Fibroblast of lung (primary cell): ENCODE measurements around the gene CYP24A1. TPM values are rescaled to one million over a fixed set of nuclear protein-coding genes. Genes with fewer than 3 reads are reported as not detected.

Source experiments
- DNase-seq, 2 donors: peaks; one replicate each; pipeline versions ENCODE4 v3.0.0 to v3.0.0-alpha.2; 2010; ENCODE audit warnings: low read depth in 2 of 2
- H2AFZ ChIP-seq: 2 replicates; pipeline ENCODE4 v1.5.1; 2012; ENCODE audit warnings: low read length, control low read depth, inconsistent platforms
- H3K27ac ChIP-seq: 2 replicates; pipeline ENCODE4 v1.5.1; 2011; ENCODE audit warnings: low read length, control low read depth; ENCODE audit not compliant: insufficient read depth
- H3K27me3 ChIP-seq: 2 replicates; pipeline ENCODE4 v1.5.1; 2011; ENCODE audit warnings: mild to moderate bottlenecking, low read length; ENCODE audit not compliant: control insufficient read depth, insufficient read depth
- H3K36me3 ChIP-seq: 2 replicates; pipeline ENCODE4 v1.5.1; 2011; ENCODE audit warnings: low read length; ENCODE audit not compliant: control insufficient read depth, insufficient read depth
- H3K4me1 ChIP-seq: 2 replicates; pipeline ENCODE4 v1.5.1; 2011; ENCODE audit warnings: low read length; ENCODE audit not compliant: control insufficient read depth, insufficient read depth; ENCODE audit errors: extremely low read depth
- H3K4me2 ChIP-seq: 2 replicates; pipeline ENCODE4 v1.5.1; 2011; ENCODE audit warnings: low read length, control low read depth; ENCODE audit not compliant: insufficient read depth; ENCODE audit errors: extremely low read depth
- H3K4me3 ChIP-seq, 4 experiments: fragments of 200-600 bp in 1 of 4; sonication (generic) in 1 of 4; replicated peaks in 1 of 4; 2 replicates each; pipeline ENCODE4 v1.5.1; 2011 to 2016; ENCODE audit warnings: low read length in 4 of 4, low read depth in 3 of 4, mild to moderate bottlenecking in 3 of 4, control low read depth in 2 of 4, inconsistent platforms in 1 of 4, mixed read lengths in 1 of 4; ENCODE audit not compliant: insufficient read depth in 1 of 4; ENCODE audit errors: control extremely low read depth in 1 of 4
- H3K79me2 ChIP-seq: 2 replicates; pipeline ENCODE4 v1.5.1; 2012; ENCODE audit warnings: mild to moderate bottlenecking, low read length, inconsistent platforms; ENCODE audit not compliant: control insufficient read depth, insufficient read depth
- H3K9ac ChIP-seq: 2 replicates; pipeline ENCODE4 v1.5.1; 2011; ENCODE audit warnings: mild to moderate bottlenecking, low read length, control low read depth; ENCODE audit not compliant: insufficient read depth
- H3K9me3 ChIP-seq: 2 replicates; pipeline ENCODE4 v1.5.1; 2012; ENCODE audit warnings: low read depth, low read length; ENCODE audit not compliant: control insufficient read depth, insufficient read depth
- H4K20me1 ChIP-seq: 2 replicates; pipeline ENCODE4 v1.5.1; 2011; ENCODE audit warnings: low read length; ENCODE audit not compliant: control insufficient read depth, insufficient read depth; ENCODE audit errors: extremely low read depth
- EZH2 ChIP-seq: IDR thresholded peaks from 2 replicates; pipeline ENCODE4 v1.5.1; 2012; ENCODE audit warnings: low read length, control low read depth, mild to moderate bottlenecking; ENCODE audit errors: missing control alignments
- polyA plus RNA-seq, 2 donors: library from polyadenylated mRNA; depleted of rRNA in 1 of 2; stranded (reverse) in 1 of 2; unstranded in 1 of 2; fragments of >200 nt; gene quantifications; 2 replicates each; pipeline ENCODE4 v1.2.1, GENCODE V29; 2011 to 2012; ENCODE audit warnings: missing spikeins in 1 of 2
- total RNA-seq: library from RNA; depleted of rRNA; stranded (reverse); fragments of >200 nt; gene quantifications from 2 replicates; pipeline ENCODE4 v1.2.1, GENCODE V29; 2014
- TF ChIP-seq, protein P1 (sequence below), 2 donors: IDR thresholded peaks in 1 of 2; conservative IDR thresholded peaks in 1 of 2; 1 replicate in 1 of 2; 2 replicates in 1 of 2; pipeline ENCODE4 v1.5.1; 2011 to 2012; ENCODE audit warnings: low read length in 2 of 2, control low read depth in 1 of 2, inconsistent platforms in 1 of 2, low read depth in 1 of 2, mild to moderate bottlenecking in 1 of 2

Gene CYP24A1
- total and polyA plus RNA-seq, 2 donors (not counting 1 experiment from before 2014, with no cell fraction given) = not detected

DNA sequence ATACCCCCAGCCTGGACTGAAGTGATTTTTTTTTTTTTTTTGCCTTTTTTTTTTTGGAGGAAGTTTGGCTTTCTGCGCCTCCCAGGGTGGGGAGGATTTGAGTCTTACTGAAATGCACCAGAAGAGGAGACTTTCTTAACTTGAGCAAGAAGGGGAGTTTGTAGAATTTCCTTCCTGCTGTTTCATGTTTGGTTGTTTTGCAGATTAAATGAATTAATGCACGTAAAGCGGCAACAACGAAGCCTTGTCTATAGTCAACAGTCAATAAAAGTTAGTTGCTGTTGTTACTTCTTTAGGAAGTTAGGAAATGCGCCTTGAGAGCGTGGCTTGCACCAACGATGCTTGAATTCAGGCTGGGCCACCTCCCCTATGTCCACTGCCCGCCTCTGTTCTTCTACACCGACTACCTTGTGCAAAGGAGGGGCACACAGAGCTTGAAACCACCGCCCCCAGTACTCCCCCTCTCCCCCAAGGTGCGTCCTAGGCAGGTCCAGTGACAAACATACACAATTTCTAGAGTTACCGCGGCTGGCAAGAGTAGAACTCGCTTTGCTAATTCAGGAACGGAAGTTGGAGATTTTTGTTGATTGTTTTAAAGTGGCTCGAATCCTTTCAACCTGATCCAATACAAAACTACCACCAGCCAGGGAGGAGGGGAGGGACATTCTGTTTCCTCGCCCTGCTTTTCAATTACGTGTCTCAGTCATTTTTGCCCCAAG lies 830 bp upstream of the CYP24A1 start:
- peak in 1 of 2 donors; percentile 9 for DNase-seq
- Histone ChIP-seq H3K4me2 (peak overlapping the region; percentile 44), H3K79me2 (no peaks in the 10 kb centered on the region), H3K9ac (no peak overlapping the region), H3K4me3 (peak overlapping the region in 2 of 4 experiments; percentile 3 to 20), H3K27me3 (peaks cover 48% of the 10 kb centered on the region), H3K9me3 (no peaks in the 10 kb centered on the region), H3K4me1 (no peaks in the 10 kb centered on the region), H3K36me3 (no peaks in the 10 kb centered on the region), H4K20me1 (no peaks in the 10 kb centered on the region), H3K27ac (no peak overlapping the region), H2AFZ (no peak overlapping the region)
- TF ChIP-seq, protein P1, sequence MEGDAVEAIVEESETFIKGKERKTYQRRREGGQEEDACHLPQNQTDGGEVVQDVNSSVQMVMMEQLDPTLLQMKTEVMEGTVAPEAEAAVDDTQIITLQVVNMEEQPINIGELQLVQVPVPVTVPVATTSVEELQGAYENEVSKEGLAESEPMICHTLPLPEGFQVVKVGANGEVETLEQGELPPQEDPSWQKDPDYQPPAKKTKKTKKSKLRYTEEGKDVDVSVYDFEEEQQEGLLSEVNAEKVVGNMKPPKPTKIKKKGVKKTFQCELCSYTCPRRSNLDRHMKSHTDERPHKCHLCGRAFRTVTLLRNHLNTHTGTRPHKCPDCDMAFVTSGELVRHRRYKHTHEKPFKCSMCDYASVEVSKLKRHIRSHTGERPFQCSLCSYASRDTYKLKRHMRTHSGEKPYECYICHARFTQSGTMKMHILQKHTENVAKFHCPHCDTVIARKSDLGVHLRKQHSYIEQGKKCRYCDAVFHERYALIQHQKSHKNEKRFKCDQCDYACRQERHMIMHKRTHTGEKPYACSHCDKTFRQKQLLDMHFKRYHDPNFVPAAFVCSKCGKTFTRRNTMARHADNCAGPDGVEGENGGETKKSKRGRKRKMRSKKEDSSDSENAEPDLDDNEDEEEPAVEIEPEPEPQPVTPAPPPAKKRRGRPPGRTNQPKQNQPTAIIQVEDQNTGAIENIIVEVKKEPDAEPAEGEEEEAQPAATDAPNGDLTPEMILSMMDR (conservative IDR thresholded peaks at IDR 0.05 in 1 of 2, IDR thresholded peaks at IDR 0.05 in 1 of 2; ENCODE audit: low read depth in 1 of 2, low read length in 2 of 2) = no peak
- peak; percentile 40 for TF ChIP-seq EZH2

DNA sequence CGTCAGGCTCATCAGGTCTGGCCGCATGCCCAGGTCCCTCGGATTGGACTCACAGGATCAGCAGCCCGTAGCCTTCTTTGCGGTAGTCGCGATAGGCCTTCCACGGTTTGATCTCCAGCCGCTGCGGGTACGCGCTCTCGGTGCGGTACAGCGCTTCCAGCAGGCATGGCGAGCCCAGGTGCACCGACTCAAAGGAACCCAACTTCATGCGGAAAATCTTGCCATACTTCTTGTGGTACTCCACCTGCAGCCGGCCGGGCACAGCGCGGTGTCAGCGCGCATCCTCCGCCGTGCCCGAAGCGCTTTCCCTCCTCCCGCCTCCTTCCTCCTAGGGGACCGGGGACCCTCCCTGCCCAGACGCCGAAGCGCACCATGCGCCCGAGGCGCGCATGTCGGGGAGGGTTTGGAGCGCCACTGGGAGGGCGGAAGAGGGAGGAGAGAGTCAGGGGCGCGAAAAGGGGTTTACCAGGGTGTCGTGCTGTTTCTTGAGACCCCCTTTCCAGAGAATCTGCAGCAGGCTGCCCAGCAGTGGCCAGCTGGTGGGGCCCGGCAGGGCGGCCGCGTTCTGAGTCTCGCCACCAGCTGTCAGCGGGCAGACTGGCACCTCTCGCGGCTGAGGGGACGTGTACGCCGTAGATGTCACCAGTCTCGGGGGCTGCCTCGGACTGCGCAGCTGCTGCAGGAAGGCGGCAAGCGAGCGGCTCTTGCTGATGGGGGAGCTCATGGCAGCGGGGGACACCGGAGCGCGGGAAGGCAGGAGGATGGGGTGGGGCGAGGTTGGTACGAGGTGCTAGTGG lies 732 bp downstream of the CYP24A1 start:
- no peaks in the 10 kb centered on the region for H3K9me3 ChIP-seq
- H3K79me2 ChIP-seq = no peaks in the 10 kb centered on the region
- no peaks in the 10 kb centered on the region for H3K36me3 ChIP-seq
- H3K9ac ChIP-seq = no peak overlapping the region
- TF ChIP-seq, protein P1 (conservative IDR thresholded peaks at IDR 0.05 in 1 of 2, IDR thresholded peaks at IDR 0.05 in 1 of 2; ENCODE audit: low read depth in 1 of 2, low read length in 2 of 2) = no peak
- peak; percentile 72 for TF ChIP-seq EZH2
- H3K27ac ChIP-seq = no peak overlapping the region
- peak; percentile 10 to 46 for DNase-seq
- no peak overlapping the region for H3K4me3 ChIP-seq
- H4K20me1 ChIP-seq = no peaks in the 10 kb centered on the region
- no peaks in the 10 kb centered on the region for H3K4me1 ChIP-seq
- no peak overlapping the region for H2AFZ ChIP-seq
- peaks cover 50% of the 10 kb centered on the region for H3K27me3 ChIP-seq
- peak overlapping the region; percentile 5 for H3K4me2 ChIP-seq

DNA sequence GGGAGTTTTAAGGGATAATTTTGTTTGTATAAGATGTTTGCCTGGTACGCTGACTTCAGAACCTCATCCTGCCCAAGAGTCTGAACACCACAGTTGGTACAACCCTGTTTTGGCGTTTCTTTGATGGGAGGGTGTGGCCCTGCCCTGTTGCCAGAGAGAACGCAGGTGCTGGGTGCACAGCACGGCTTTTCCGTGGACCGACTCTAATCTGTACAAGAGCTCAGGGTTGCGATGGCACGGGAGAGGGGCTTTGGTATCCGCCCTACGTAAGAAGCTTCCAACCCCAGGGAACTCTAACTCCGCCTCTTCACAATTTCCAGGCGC lies 1.3 kb downstream of the CYP24A1 start:
- Histone ChIP-seq H3K4me2 (no peak overlapping the region), H2AFZ (no peak overlapping the region)
- TF ChIP-seq, protein P1 (conservative IDR thresholded peaks at IDR 0.05 in 1 of 2, IDR thresholded peaks at IDR 0.05 in 1 of 2; ENCODE audit: low read depth in 1 of 2, low read length in 2 of 2) = no peak
- no peak for TF ChIP-seq EZH2

More for the DNA sequence above, 1.3 kb downstream of the CYP24A1 start:
- Histone ChIP-seq H4K20me1 (no peaks in the 10 kb centered on the region), H3K27me3 (peaks cover 50% of the 10 kb centered on the region), H3K27ac (no peak overlapping the region), H3K4me3 (no peak overlapping the region), H3K9ac (no peak overlapping the region), H3K79me2 (no peaks in the 10 kb centered on the region), H3K36me3 (no peaks in the 10 kb centered on the region), H3K4me1 (no peaks in the 10 kb centered on the region), H3K9me3 (no peaks in the 10 kb centered on the region)
- peak in 1 of 2 donors; percentile 2 for DNase-seq
